ENCODE data around the gene ZNF442.
"Not testable (repeated sequence)": the region's sequence is repeated elsewhere in the genome, so short reads cannot be mapped to it uniquely, and the experiment has no call there.

Gene ZNF442

DNA sequence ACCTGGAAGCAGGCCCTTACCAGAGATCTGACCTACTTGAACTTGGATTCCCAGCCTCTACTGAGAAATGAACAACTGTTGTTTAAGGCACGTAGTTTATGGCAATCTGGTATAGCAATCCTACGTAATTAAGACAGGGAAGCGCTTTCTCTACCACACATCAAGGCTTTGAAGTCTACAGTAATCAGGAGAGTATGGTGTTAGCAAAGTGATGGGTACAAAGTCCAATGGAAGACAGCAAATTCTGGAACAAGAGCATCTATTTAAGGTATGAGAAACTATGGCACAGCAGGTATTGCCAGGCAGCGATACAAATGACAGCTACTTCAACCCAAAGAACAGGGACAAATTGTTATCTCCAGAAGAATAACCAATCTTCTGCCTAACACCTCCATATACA lies 35.1 kb downstream of the ZNF442 start:
- no peak for DNase-seq (ENCODE audit: low read depth)

DNA sequence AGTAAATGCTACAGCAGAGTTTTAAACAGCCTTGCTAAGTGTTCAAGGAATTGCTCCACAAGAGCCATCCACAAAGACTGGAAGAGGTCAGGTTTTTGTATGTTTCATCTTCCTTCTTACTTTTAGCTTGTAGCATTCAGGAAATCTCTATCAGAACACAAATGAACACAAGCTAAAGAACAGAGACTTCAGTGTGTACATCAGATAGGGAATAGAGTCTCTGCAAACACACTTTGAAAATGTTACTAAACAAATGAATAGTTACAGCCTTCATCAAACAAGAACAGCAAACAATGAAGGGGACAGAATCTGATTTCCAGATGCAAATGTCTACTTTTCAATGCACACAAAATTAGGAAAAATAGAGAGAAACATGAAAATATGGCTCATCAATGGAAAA lies 39.8 kb downstream of the ZNF442 start:
- DNase-seq (ENCODE audit: low read depth), result no peak

DNA sequence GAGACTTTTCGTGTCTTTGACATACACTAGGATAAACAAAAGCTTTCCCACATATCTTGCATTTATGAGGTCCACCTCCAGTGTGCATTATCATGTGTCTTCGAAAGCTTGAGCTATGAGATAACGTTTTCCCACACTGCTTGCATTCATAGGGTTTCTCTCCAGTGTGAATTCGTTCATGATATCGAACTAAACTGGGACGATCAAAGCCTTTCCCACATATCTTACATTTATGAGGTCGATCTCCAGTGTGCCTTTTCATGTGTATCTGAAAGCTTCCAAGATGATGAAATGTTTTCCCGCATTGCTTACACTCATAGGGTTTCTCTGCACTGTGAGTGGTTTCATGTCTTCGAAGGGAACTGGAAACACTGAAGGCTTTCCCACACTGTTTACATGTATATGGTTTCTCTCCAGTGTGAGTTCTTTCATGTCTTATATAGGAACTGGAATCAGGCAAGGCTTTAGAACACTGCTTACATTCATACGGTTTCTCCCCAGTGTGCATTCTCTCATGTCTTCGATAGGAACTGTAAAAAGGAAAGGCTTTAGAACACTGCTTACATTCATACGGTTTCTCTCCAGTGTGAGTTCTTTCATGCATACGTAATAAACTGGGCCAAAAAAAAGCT lies 46.6 kb downstream of the ZNF442 start:
- DNase-seq (ENCODE audit: low read depth), result no peak

DNA sequence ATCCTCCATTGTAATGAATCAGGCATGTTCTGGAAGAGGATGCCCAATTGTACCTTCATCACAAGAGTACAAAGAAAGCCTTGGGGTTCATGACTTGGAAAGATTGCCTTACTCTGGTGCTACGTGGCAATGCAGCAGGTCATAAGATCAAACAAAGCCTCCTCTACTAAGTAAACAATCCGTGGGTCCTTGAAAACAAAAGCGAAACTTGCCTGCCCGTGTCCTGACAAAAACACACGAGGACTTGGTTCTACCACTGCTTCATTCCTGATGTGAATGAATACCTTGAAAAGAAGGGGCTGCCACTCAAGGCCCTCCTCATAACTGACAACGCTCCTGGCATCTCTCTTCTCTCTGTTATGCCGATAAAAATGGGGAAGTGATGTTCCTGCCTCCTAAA lies 50.9 kb downstream of the ZNF442 start:
- DNase-seq (ENCODE audit: low read depth), result no peak

DNA sequence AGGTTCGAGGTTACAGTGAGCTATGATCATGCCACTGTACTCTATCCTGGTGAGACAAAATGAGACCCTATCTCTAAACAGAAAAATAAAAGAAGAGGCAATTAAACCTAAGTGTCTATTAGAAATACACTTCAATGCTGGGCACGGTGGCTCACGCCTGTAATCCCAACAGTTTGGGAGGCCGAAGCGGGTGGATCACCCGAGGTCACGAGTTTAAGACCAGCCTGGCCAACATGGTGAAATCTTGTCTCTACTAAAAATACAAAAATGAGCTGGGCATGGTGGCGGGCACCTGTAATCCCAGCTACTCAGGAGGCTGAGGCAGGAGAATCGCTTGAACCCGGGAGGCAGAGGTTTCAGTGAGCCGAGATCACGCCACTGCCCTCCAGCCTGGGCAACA lies 56.6 kb downstream of the ZNF442 start:
- not testable (repeated sequence) for DNase-seq (ENCODE audit: low read depth)

Measured in T follicular helper cell (primary cell).